CD4-positive, CD25-positive, alpha-beta regulatory T cell (primary cell): Measurements from ENCODE around the gene RFK. TPM values are rescaled to one million over a fixed set of nuclear protein-coding genes. Genes with fewer than 3 reads are reported as not detected.

Source experiments
- ATAC-seq, 2 donors: fragments of 150-1000 bp; cut with Tn5 transposase; one replicate each; pipeline ENCODE4 v1.10.0; 2021; ENCODE audit warnings: low read depth in 2 of 2, moderate number of reproducible peaks in 2 of 2, moderate library complexity in 1 of 2
- DNase-seq, 3 donors: peaks; one replicate each; pipeline versions ENCODE4 v3.0.0 to v3.0.0-alpha.2; 2012 to 2022; ENCODE audit warnings: mixed read lengths in 1 of 3
- H3K27ac ChIP-seq: one replicate; pipeline ENCODE4 v1.7.0; 2013; ENCODE audit warnings: mild to moderate bottlenecking, low read length; ENCODE audit not compliant: insufficient read depth, poor library complexity, severe bottlenecking
- H3K27me3 ChIP-seq: one replicate; pipeline ENCODE4 v1.7.0; 2013; ENCODE audit warnings: low read length; ENCODE audit not compliant: control insufficient read depth, insufficient read depth
- H3K36me3 ChIP-seq: one replicate; pipeline ENCODE4 v1.7.0; 2013; ENCODE audit warnings: mild to moderate bottlenecking, low read length, moderate library complexity; ENCODE audit not compliant: control insufficient read depth, insufficient read depth
- H3K4me1 ChIP-seq: 2 replicates; pipeline ENCODE4 v1.7.0; 2013; ENCODE audit warnings: mild to moderate bottlenecking, low read length; ENCODE audit not compliant: insufficient read depth, control insufficient read depth, poor library complexity, severe bottlenecking
- H3K4me3 ChIP-seq: one replicate; pipeline ENCODE4 v1.7.0; 2013; ENCODE audit warnings: low read depth, mild to moderate bottlenecking, low read length, moderate library complexity
- H3K9me3 ChIP-seq, 2 experiments: 1 replicate in 1 of 2; 2 replicates in 1 of 2; pipeline ENCODE4 v1.7.0; 2013; ENCODE audit warnings: low read length in 2 of 2, mild to moderate bottlenecking in 1 of 2, moderate library complexity in 1 of 2; ENCODE audit not compliant: control insufficient read depth in 2 of 2
- H3K27ac Mint-ChIP-seq, 3 donors: one replicate each; pipeline ENCODE4 v1.8.0; 2020 to 2022; ENCODE audit warnings: mild to moderate bottlenecking in 3 of 3, mixed read lengths in 3 of 3, moderate library complexity in 2 of 3
- H3K27me3 Mint-ChIP-seq: one replicate; pipeline ENCODE4 v1.8.0; 2022; ENCODE audit warnings: mild to moderate bottlenecking, mixed read lengths
- H3K36me3 Mint-ChIP-seq: one replicate; pipeline ENCODE4 v1.8.0; 2020; ENCODE audit warnings: mixed read lengths
- H3K4me1 Mint-ChIP-seq, 4 donors: one replicate each; pipeline ENCODE4 v1.8.0; 2020 to 2022; ENCODE audit warnings: mixed read lengths in 4 of 4, mild to moderate bottlenecking in 1 of 4
- H3K4me3 Mint-ChIP-seq, 4 donors: one replicate each; pipeline ENCODE4 v1.8.0; 2020 to 2022; ENCODE audit warnings: mild to moderate bottlenecking in 4 of 4, mixed read lengths in 4 of 4, moderate library complexity in 3 of 4
- H3K9me3 Mint-ChIP-seq, 7 donors: one replicate each; pipeline ENCODE4 v1.8.0; 2020 to 2022; ENCODE audit warnings: mixed read lengths in 7 of 7, mild to moderate bottlenecking in 3 of 7, moderate library complexity in 2 of 7
- polyA plus RNA-seq, 4 donors: library from polyadenylated mRNA; unstranded; fragments of 300-500 nt; fragmentation: Illumina TruSeq; gene quantifications; one replicate each; pipeline ENCODE4 v1.2.3, GENCODE V29; 2021
- total RNA-seq: library from RNA; stranded (reverse); gene quantifications from one replicate; pipeline ENCODE4 v1.2.3, GENCODE V29; 2022

The RFK gene
- total and polyA plus RNA-seq, 5 donors from 2014 or later = 12.4 to 39.7 (median 33.7) TPM

DNA sequence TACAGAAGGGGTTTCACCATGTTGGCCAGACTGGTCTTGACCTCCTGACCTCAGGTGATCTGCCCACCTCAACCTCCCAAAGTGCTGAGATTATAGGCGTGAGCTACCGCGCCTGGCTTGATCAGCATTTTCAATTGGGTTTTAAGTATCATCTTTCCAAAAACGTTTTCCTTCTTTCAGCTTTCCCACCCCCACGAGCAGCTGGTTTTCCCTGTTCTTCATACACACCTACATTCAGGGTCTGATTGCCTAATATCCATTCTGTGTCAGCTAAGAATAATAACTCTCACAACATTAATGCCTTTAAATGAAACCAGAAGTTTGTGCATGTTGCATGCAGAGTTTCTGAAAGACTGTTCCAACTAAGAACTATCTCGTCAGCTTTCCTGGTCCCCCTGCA is 38.3 kb downstream of the RFK start:
- Mint-ChIP-seq H3K9me3 (peaks cover 0 to 5% (median 0%) of the 10 kb centered on the region in 7 donors), H3K27ac (no peak overlapping the region), H3K4me1 (no peaks in the 10 kb centered on the region), H3K4me3 (no peak overlapping the region), H3K36me3 (peaks cover 3% of the 10 kb centered on the region), H3K27me3 (peaks cover 5% of the 10 kb centered on the region)
- Histone ChIP-seq H3K27me3 (no peaks in the 10 kb centered on the region), H3K4me3 (no peak overlapping the region), H3K36me3 (no peaks in the 10 kb centered on the region), H3K9me3 (no peaks in the 10 kb centered on the region), H3K27ac (no peak overlapping the region), H3K4me1 (no peaks in the 10 kb centered on the region)
- ATAC-seq (no peak), DNase-seq (no peak)

DNA sequence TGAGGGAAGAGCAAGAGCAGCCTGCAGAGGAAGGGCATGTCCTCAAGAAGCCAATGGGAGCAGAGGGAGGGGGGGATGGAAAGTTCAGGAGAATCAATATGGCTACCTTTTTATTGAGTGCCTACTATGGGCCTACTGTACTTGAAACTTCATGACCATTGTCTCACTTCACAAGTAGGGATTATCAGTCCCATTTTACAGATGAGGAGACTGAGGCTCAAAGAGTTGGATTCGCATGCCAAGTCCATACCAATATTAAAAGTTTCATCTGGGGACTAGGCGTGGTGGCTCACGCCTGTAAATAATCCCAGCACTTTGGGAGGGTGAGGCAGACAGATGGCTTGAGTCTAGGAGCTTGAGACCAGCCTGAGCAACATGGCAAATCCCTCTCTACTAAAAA is 40.0 kb downstream of the RFK start:
- Histone ChIP-seq H3K36me3 (no peaks in the 10 kb centered on the region), H3K27ac (no peak overlapping the region), H3K4me1 (no peaks in the 10 kb centered on the region), H3K27me3 (no peaks in the 10 kb centered on the region), H3K4me3 (no peak overlapping the region), H3K9me3 (no peaks in the 10 kb centered on the region)
- H3K36me3 Mint-ChIP-seq = peaks cover 3% of the 10 kb centered on the region
- H3K27ac Mint-ChIP-seq = no peak overlapping the region
- H3K27me3 Mint-ChIP-seq = peaks cover 13% of the 10 kb centered on the region
- DNase-seq (no peak), ATAC-seq (no peak)
- H3K4me1 Mint-ChIP-seq = no peaks in the 10 kb centered on the region
- peaks cover 0 to 5% (median 0%) of the 10 kb centered on the region in 7 donors for H3K9me3 Mint-ChIP-seq
- H3K4me3 Mint-ChIP-seq = no peak overlapping the region

DNA sequence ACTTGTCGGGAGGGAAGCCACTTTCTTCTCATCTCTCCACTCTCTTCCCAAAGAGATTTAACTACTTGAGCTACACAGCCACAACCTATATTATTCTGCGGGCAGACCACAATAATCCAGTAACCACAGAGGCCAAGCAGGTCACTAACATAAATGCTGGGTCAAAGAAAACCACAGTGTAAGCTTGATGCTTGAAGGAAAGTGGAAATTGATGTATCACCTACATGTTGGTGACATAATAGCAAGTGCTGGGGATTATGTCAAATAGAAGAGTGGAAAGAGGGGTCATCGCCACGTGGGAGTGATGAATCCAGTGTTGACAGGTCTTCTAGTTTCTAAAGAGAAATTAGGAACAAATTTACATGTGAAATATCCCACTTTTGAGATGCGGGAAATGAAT is 40.9 kb downstream of the RFK start:
- Mint-ChIP-seq H3K4me1 (no peaks in the 10 kb centered on the region), H3K27me3 (peaks cover 13% of the 10 kb centered on the region), H3K36me3 (peaks cover 3% of the 10 kb centered on the region), H3K9me3 (peaks cover 0 to 2% (median 0%) of the 10 kb centered on the region in 7 donors), H3K4me3 (no peak overlapping the region), H3K27ac (no peak overlapping the region)
- Histone ChIP-seq H3K9me3 (no peaks in the 10 kb centered on the region), H3K27me3 (no peaks in the 10 kb centered on the region), H3K4me3 (no peak overlapping the region), H3K36me3 (no peaks in the 10 kb centered on the region), H3K27ac (no peak overlapping the region), H3K4me1 (no peaks in the 10 kb centered on the region)
- DNase-seq (no peak), ATAC-seq (no peak)

DNA sequence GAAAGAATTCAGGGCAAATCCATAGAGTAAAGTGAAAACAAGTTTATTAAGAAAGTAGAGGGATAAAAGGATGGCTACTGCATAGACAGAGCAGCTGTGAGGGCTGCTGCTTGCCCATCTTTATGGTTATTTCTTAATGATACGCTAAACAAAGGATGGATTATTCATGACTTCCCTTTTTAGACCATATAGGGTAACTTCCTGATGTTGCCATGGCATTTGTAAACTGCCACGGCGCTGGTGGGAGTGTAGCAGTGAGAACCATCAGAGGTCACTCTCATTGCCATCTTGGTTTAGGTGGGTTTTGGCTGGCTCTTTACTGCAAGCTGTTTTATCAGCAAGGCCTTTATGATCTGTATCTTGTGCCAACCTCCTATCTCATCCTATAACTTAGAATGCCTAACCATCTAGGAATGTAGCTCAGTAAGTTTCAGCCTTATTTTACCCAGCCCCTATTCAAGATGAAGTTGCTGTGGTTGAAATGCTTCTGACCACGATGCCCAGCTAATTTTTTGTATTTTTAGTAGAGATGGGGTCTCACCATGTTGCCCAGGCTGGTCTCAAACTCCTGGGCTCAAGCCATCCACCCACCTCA is 42.1 kb downstream of the RFK start:
- Mint-ChIP-seq H3K36me3 (peaks cover 3% of the 10 kb centered on the region), H3K9me3 (peaks cover 0 to 2% (median 0%) of the 10 kb centered on the region in 7 donors), H3K4me1 (no peaks in the 10 kb centered on the region), H3K27ac (no peak overlapping the region), H3K27me3 (peaks cover 13% of the 10 kb centered on the region), H3K4me3 (no peak overlapping the region)
- no peak for DNase-seq
- no peak for ATAC-seq
- Histone ChIP-seq H3K36me3 (no peaks in the 10 kb centered on the region), H3K4me3 (no peak overlapping the region), H3K9me3 (no peaks in the 10 kb centered on the region), H3K27ac (no peak overlapping the region), H3K27me3 (no peaks in the 10 kb centered on the region), H3K4me1 (no peaks in the 10 kb centered on the region)

DNA sequence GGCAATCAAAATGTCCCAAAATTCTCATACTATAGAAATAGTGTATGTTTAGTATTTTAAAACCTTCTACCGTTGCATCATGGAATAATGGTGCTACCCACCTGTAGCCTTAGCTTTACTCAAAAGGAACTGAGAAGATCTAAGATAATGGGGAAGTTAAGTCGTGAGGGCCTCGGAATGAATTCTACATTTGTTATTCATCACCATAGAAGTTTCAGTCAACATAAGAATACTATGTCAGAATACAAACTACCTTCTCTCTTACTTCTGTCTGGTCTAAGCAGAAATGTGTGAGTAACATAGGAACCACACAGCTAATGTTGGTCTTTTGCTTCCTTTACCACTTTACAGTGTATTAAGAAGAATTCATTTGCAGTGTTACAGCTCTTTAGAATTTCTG is 43.2 kb downstream of the RFK start:
- Histone ChIP-seq H3K4me1 (no peaks in the 10 kb centered on the region), H3K4me3 (no peak overlapping the region), H3K27ac (no peak overlapping the region), H3K36me3 (no peaks in the 10 kb centered on the region), H3K27me3 (no peaks in the 10 kb centered on the region), H3K9me3 (no peaks in the 10 kb centered on the region)
- Mint-ChIP-seq H3K4me3 (no peak overlapping the region), H3K4me1 (no peaks in the 10 kb centered on the region), H3K9me3 (peaks cover 0 to 2% (median 0%) of the 10 kb centered on the region in 7 donors), H3K36me3 (peaks cover 3% of the 10 kb centered on the region), H3K27me3 (peaks cover 9% of the 10 kb centered on the region), H3K27ac (peak overlapping the region in 1 of 3 donors; percentile 8)
- ATAC-seq (no peak), DNase-seq (no peak)

DNA sequence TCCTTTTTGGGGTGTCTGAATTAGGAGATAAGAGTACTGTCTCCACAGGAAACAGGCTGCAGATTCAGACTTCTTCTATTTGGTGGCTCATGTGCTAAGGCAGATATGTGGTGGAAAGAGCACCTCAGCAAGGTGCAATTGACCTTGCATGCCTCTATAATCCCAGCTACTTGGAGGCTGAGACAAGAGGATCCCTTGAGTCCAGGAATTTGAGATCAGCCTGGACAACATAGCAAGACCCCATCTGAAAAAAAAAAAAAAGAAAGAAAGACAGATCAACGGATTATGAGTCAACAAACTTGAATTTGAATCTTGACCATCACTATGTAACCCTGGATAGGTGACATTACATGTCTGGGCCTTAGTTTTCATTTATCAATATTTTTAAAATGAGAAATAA is 44.4 kb downstream of the RFK start:
- no peak overlapping the region for H3K27ac Mint-ChIP-seq

DNA sequence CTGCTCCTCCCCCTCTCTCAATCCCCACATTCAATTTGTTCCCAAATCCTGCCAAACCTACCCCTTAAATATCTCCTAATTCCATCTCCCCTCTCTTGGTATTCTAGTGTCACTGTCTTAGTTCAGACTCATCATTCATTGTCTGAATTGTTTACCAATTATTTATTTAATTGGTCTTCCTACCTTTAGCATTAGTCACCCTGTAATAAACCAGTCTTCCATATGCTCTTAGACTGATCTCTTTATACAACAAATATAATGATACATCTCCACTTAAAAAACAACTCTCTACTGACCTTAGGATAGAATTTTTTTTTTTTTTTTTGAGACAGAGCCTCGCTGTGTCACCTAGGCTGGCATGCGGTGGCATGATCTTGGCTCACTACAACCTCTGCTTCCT is 51.4 kb downstream of the RFK start:
- Mint-ChIP-seq H3K36me3 (no peaks in the 10 kb centered on the region), H3K4me3 (no peak overlapping the region), H3K27ac (no peak overlapping the region), H3K27me3 (peaks cover 1% of the 10 kb centered on the region), H3K9me3 (peaks cover 0 to 7% (median 0%) of the 10 kb centered on the region in 7 donors), H3K4me1 (peaks cover 0 to 4% (median 0%) of the 10 kb centered on the region in 4 donors)
- Histone ChIP-seq H3K9me3 (no peaks in the 10 kb centered on the region), H3K4me1 (no peaks in the 10 kb centered on the region), H3K27ac (no peak overlapping the region), H3K27me3 (no peaks in the 10 kb centered on the region), H3K4me3 (no peak overlapping the region), H3K36me3 (no peaks in the 10 kb centered on the region)
- no peak for DNase-seq
- no peak for ATAC-seq

More for the DNA sequence above, 44.4 kb downstream of the RFK start:
- peaks cover 3% of the 10 kb centered on the region for H3K36me3 Mint-ChIP-seq
- H3K4me3 Mint-ChIP-seq = no peak overlapping the region
- no peak for ATAC-seq
- H3K36me3 ChIP-seq = no peaks in the 10 kb centered on the region
- H3K4me1 Mint-ChIP-seq = no peaks in the 10 kb centered on the region
- H3K9me3 ChIP-seq = no peaks in the 10 kb centered on the region
- no peak overlapping the region for H3K27ac ChIP-seq
- peaks cover 0 to 2% (median 0%) of the 10 kb centered on the region in 7 donors for H3K9me3 Mint-ChIP-seq
- DNase-seq = no peak
- no peak overlapping the region for H3K4me3 ChIP-seq
- H3K27me3 ChIP-seq = no peaks in the 10 kb centered on the region
- peaks cover 9% of the 10 kb centered on the region for H3K27me3 Mint-ChIP-seq
- H3K4me1 ChIP-seq = no peaks in the 10 kb centered on the region

DNA sequence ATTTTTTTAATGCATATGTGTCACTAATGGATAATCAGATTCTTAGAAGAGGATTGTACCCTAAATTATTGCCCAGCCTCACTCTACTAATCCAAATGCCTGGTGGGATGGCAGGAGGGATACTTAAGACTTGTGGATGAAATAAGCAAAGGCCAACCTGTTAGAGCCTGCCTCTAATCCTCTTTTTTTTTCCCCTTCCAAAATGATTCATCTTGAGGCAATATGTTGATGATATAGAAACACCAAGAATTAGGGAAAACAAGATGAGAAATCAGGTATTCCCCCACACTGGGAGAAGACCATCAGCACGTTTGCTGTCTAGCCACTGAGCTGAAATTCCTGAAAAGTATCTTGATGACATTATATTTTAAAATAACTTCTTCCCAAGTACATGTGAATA is 52.0 kb downstream of the RFK start:
- Histone ChIP-seq H3K27ac (no peak overlapping the region), H3K4me3 (no peak overlapping the region), H3K27me3 (no peaks in the 10 kb centered on the region), H3K36me3 (no peaks in the 10 kb centered on the region), H3K4me1 (no peaks in the 10 kb centered on the region), H3K9me3 (no peaks in the 10 kb centered on the region)
- DNase-seq = no peak
- ATAC-seq = no peak
- H3K4me3 Mint-ChIP-seq = no peak overlapping the region
- no peaks in the 10 kb centered on the region for H3K36me3 Mint-ChIP-seq
- H3K27me3 Mint-ChIP-seq = peaks cover 6% of the 10 kb centered on the region
- peaks cover 0 to 7% (median 0%) of the 10 kb centered on the region in 7 donors for H3K9me3 Mint-ChIP-seq
- no peak overlapping the region for H3K27ac Mint-ChIP-seq
- peaks cover 0 to 4% (median 0%) of the 10 kb centered on the region in 4 donors for H3K4me1 Mint-ChIP-seq
